Suppressor macrophage treated with lipopolysaccharide for 4 hours (primary cell): ENCODE measurements around the gene NCKAP1.

ENCODE experiments used
- DNase-seq: peaks from one replicate; pipeline ENCODE4 v3.0.0-alpha.2; 2020

Gene NCKAP1

DNA sequence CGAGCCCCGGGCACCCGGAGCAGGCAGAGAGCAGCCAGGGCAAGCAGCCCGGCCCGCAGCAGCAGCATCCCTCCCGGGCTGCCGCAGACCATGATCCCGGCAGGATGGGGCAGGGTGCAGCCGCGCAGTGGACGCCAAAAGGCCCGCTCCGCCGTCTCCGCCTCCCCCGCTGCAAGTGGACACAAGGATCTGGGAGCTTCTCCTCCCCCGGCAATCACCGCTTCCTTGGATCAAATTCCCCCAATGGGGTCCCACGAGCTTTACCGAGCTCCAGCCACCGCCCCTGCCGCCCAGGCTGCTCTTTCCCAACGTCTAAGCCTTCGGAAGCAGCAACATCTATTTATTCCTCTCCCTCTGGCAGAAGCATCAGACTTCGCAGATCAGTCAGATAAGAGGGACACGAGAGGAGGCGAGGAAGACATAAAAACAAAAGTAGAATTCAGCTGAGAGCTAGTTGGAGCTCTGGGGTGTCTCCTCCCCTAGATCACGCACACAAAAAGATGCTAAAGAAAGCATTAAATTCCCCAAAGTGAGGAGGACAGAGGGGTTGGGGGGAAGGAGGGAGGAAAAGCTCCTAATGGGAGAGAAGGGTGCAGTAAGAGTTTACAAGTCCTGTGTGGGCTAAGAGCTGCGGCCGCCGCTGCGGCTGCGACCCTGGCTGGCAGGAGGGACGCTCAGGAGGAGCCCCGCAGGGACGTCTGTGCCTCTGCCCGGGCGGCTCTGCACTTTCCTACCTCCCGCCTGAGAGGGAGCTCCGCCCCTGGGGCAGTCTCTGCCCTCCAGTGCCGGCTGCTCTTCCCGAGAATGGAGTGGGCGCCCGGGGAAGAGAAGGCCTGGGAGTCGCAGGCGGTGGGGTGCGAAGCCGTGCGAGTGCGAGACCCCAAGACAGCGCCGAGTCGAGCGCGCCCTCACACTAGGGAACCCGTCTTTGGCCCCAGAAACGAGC, 171.5 kb downstream of the NCKAP1 start, which contains the start of gene FRZB:
Gene FRZB (minus strand): TSS at position 177 of the 946 bp plus-strand sequence. CDS start 85 bp downstream, at position 92.
- no peak for DNase-seq

DNA sequence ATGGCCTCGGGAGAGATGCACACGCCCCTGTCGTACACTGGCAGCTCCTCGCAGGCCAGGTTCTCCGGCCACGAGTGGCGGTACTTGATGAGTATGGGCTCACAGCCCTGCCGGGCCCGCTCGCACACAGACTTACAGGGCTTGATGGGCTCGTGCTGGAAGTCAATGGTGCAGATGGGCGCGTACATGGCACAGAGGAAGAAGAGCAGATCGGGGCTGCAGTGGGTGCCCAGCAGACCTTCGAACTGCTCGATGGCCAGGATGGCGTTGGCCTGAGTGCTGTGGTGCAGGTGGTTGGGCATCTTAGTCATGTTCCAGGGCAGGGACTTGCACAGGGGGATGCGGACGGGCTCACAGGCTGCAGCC, 172.2 kb downstream of the NCKAP1 start:
- no peak for DNase-seq

DNA sequence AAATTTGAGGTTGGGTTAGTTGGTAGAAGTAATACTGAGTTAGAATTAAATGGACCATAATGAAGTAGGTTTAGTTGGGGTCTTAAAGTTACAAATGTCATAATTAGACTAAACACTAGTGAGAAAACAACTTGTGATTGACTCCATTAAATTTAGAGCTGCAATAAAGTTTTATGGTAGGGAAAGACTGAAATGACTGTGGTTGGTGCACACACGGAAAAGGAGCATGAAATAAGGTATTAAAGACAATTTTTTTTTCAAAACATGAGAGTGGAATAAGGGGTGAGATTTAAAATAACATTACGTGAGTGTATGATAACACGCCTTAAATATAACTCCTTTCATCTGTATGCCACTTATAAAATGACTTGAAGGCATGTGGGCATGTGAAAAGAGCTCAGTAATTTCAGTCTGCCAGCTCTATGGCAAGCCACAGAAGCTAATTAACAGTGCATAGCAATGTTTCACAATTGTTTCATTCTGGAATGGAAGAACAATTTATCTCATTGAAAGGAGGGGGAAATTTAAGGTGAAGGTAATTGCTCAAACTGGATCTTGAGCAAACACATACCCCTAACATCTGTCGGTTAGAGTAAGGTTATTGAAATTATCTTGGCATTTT, 173.2 kb downstream of the NCKAP1 start:
- no peak for DNase-seq

DNA sequence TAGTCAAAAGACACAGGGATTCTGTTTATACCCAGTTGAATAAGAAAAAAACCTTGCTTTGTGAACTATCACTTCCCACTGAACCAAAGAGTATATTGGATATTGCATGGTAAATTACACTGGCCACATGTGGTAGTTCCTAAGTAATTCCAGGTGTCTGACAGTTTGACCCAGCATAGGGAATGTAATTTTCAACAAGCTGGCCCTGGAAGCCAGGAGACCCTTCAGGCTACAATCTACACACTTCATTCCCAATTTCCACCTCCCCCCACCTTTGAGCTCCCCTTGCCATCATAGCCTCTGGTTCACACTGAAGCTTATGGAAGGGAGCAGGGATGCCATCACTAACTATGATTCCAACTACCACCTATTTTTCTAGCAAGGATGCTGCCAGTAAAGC, 174.6 kb downstream of the NCKAP1 start:
- DNase-seq: no peak

DNA sequence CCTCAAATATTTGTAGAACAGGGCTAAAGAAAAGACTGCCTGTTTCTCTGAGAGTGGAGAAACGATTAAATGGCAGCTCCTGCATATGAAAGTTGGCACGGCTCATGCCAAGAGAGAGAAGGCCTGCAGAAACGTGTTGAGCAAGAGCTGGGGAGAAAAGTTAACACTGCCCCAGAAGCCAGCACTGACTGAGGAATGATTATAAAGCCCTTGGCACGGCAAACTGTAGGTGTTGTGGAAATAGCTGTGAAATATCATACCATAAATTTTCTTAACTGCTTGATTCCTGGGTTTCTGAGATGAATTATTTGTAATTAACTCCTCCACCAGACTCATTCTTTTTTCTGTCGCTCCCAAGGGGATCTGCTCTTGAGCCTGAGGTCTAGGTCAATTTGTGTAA, 176.2 kb downstream of the NCKAP1 start:
- DNase-seq: no peak

DNA sequence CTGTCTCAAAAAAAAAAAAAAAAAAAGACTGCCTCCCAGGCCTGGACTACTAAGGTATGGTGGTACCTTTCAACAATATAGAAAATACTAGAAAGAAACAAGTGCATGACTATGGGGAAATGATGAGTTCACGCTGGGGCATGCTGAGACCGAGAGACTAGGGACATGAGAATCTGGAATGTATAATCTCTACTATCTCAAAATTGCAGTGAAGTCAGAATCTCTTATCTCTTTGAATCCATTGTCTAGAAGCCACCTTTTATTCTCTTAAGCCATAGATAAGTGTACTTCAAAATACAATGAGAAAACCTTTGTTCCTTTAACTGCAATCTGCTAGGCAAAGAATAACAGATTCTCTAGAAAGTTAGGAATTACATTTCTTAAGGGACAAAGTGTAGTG, 177.4 kb downstream of the NCKAP1 start:
- DNase-seq: no peak
